HEK293 (cell line): ENCODE data around the gene ADAMTS2.

Source experiments
- CTCF ChIP-seq: fragments of 450-650 bp; formaldehyde crosslinking; IDR thresholded peaks from 2 replicates; pipeline ENCODE4 v1.5.1; 2016; ENCODE audit warnings: missing biosample characterization, missing genetic modification characterization
- YY1 ChIP-seq: fragments of 450-650 bp; formaldehyde crosslinking; IDR thresholded peaks from 2 replicates; pipeline ENCODE4 v1.5.1; 2018; ENCODE audit warnings: missing biosample characterization, missing genetic modification characterization
- ZBTB11 ChIP-seq: fragments of 450-650 bp; formaldehyde crosslinking; conservative IDR thresholded peaks from 2 replicates; pipeline ENCODE4 v1.5.1; 2016; ENCODE audit warnings: low read depth, missing biosample characterization, missing genetic modification characterization

GRCh38 chr5:179256328-179257175 is 88.7 kb downstream of the ADAMTS2 start:
- no peak for TF ChIP-seq YY1
- no peak for TF ChIP-seq ZBTB11 (tag by site-specific recombination)
- TF ChIP-seq CTCF, result no peak
